Non-pigmented ciliary epithelial cell (primary cell): ENCODE results near the gene PLD4.
"Not testable (repeated sequence)": the region's sequence is repeated elsewhere in the genome, so short reads cannot be mapped to it uniquely, and the experiment has no call there.

Experiments used
- DNase-seq: peaks from one replicate; pipeline ENCODE4 v3.0.0-alpha.2; 2010; ENCODE audit warnings: low read depth

PLD4 gene

GRCh38 chr14:104898870-104899510, 25.7 kb upstream of the PLD4 start:
- no peak for DNase-seq

- no peak for DNase-seq
These were observed 24.9 kb upstream of the PLD4 start for GRCh38 chr14:104899781-104900180.

GRCh38 chr14:104900639-104901512, 23.8 kb upstream of the PLD4 start:
- DNase-seq = no peak

- DNase-seq = no peak
These were observed 20.7 kb upstream of the PLD4 start for GRCh38 chr14:104903990-104904389.

- not testable (repeated sequence) for DNase-seq
These were observed 19.8 kb upstream of the PLD4 start for GRCh38 chr14:104904650-104905578.

GRCh38 chr14:104905579-104905933, 19.1 kb upstream of the PLD4 start:
- DNase-seq = not testable (repeated sequence)

- DNase-seq = no peak
These were observed 16.4 kb upstream of the PLD4 start for GRCh38 chr14:104908303-104908702.

- no peak for DNase-seq
These were observed 12.6 kb upstream of the PLD4 start for GRCh38 chr14:104912053-104912452.

- no peak for DNase-seq
These were observed 11.2 kb upstream of the PLD4 start for GRCh38 chr14:104913435-104913834.

GRCh38 chr14:104917116-104917515, 7.6 kb upstream of the PLD4 start:
- no peak for DNase-seq

- DNase-seq = no peak
These were observed 6.7 kb upstream of the PLD4 start for GRCh38 chr14:104917993-104918392.

- not testable (repeated sequence) for DNase-seq
These were observed 5.3 kb upstream of the PLD4 start for GRCh38 chr14:104919152-104919992.

- no peak for DNase-seq
These were observed 4.7 kb upstream of the PLD4 start for GRCh38 chr14:104919993-104920315.

- DNase-seq = no peak
These were observed 849 bp upstream of the PLD4 start for GRCh38 chr14:104923640-104924420.

GRCh38 chr14:104925214-104925854, 655 bp downstream of the PLD4 start:
- DNase-seq = no peak

GRCh38 chr14:104925855-104926609, 1.4 kb downstream of the PLD4 start:
- no peak for DNase-seq

- no peak for DNase-seq
These were observed 2.1 kb downstream of the PLD4 start for GRCh38 chr14:104926619-104927431.

GRCh38 chr14:104927432-104927816, 2.7 kb downstream of the PLD4 start:
- DNase-seq = no peak

- DNase-seq = no peak
These were observed 3.2 kb downstream of the PLD4 start for GRCh38 chr14:104927901-104928300.
